MCF 10A (cell line): ENCODE results near the gene GGA3. TPM values are rescaled to one million over a fixed set of nuclear protein-coding genes. Genes with fewer than 3 reads are reported as not detected.

Experiments used
- BruUV-seq: library from RNA; stranded (reverse); fragments of 400-500 nt; replicated peaks from 2 replicates; lab custom pipeline; 2021; lab: Mats Ljungman, UMichigan
- CTCF ChIA-PET: fragments of 300-600 bp; sonication (Branson Sonifier 250); formaldehyde crosslinking; extraction: SDS; loops from one replicate; lab custom pipeline; 2021; ENCODE audit warnings: antibody characterized with exemption, inconsistent platforms; lab: Yijun Ruan, JAX
- POLR2A ChIA-PET: fragments of 300-600, 350-650 bp; sonication (Branson Sonifier 250); formaldehyde crosslinking; extraction: SDS; loops from one replicate; lab custom pipeline; 2020; ENCODE audit warnings: antibody characterized with exemption, inconsistent platforms; lab: Yijun Ruan, JAX
- DNase-seq: peaks from one replicate; pipeline ENCODE4 v3.0.0-alpha.2; 2018; ENCODE audit not compliant: unreplicated experiment
- H3K27ac Mint-ChIP-seq: one replicate; pipeline ENCODE4 v1.8.0; 2022; ENCODE audit warnings: mild to moderate bottlenecking, low read depth, mixed read lengths; ENCODE audit not compliant: unreplicated experiment
- H3K27me3 Mint-ChIP-seq: one replicate; pipeline ENCODE4 v1.8.0; 2022; ENCODE audit warnings: mixed read lengths; ENCODE audit not compliant: insufficient read depth, unreplicated experiment
- H3K36me3 Mint-ChIP-seq: one replicate; pipeline ENCODE4 v1.8.0; 2022; ENCODE audit warnings: mild to moderate bottlenecking, moderate library complexity, mixed read lengths; ENCODE audit not compliant: insufficient read depth, unreplicated experiment
- H3K4me1 Mint-ChIP-seq: one replicate; pipeline ENCODE4 v1.8.0; 2022; ENCODE audit warnings: mixed read lengths; ENCODE audit not compliant: insufficient read depth, unreplicated experiment
- H3K4me3 Mint-ChIP-seq: one replicate; pipeline ENCODE4 v1.8.0; 2022; ENCODE audit warnings: mild to moderate bottlenecking, moderate library complexity, mixed read lengths; ENCODE audit not compliant: unreplicated experiment
- H3K9me3 Mint-ChIP-seq: one replicate; pipeline ENCODE4 v1.8.0; 2022; ENCODE audit warnings: mixed read lengths; ENCODE audit not compliant: unreplicated experiment
- intact Hi-C: fragments of 100-400 bp; cut with micrococcal nuclease; formaldehyde crosslinking; loops from 2 replicates; pipeline ENCODE4 v1.14.1; 2022
- total RNA-seq: library from RNA; stranded (reverse); gene quantifications from 2 replicates; pipeline ENCODE4 v1.2.3, GENCODE V29; 2022
- TF ChIP-seq, protein P1 (sequence below): fragments of 200-600 bp; IDR thresholded peaks from one replicate; pipeline ENCODE4 v1.8.0; 2022; ENCODE audit warnings: antibody characterized with exemption, mild to moderate bottlenecking; ENCODE audit not compliant: unreplicated experiment

Gene GGA3
- total RNA-seq, 1 experiment from 2014 or later = 32.7 TPM

DNA sequence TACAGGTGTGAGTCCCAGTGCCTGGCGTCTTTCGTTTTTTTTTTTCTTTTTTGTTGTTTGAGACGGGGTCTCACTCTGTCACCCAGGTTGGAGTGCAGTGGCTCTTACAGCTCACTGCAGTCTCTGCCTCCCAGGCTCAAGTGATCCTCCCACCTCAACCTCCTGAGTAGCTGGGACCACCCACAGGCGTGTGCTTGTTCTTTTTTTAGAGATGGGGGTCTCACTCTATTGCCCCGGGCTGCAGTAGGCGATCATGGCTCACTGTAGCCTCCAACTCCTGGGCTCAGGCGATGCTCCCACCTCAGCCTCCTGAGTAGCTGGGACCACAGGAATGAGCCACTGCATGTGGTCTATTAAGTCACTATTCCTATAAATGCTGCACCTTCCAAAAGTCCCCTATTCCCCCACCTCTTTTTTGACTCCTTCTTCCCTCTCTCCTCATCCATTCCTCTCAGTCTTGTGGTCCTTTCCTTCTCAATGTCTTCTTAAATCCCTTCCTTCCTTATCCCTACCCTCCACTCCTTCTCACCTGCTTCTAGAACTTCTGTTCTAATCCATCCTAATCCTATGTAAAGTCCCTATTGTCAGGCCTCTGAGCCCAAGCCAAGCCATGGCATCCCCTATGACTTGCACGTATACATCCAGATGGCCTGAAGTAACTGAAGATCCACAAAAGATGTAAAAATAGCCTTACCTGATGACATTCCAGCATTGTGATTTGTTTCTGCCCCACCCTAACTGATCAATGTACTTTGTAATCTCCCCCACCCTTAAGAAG is 9.2 kb downstream of the GGA3 start:
- ChIA-PET CTCF (interaction anchor here (0.6 to 1.9 kb wide), 3 partner anchors 13 to 51 kb away, joined by 3 to 11 read pairs (median 4); no protein-coding TSS in a partner anchor), POLR2A (interaction anchor here (0.6 to 0.9 kb wide), 4 partner anchors 9 to 87 kb away, joined by 3 to 6 read pairs (median 4); partner anchors contain the start of genes GGA3, MIF4GD and MRPS7)
- TF ChIP-seq, protein P1, sequence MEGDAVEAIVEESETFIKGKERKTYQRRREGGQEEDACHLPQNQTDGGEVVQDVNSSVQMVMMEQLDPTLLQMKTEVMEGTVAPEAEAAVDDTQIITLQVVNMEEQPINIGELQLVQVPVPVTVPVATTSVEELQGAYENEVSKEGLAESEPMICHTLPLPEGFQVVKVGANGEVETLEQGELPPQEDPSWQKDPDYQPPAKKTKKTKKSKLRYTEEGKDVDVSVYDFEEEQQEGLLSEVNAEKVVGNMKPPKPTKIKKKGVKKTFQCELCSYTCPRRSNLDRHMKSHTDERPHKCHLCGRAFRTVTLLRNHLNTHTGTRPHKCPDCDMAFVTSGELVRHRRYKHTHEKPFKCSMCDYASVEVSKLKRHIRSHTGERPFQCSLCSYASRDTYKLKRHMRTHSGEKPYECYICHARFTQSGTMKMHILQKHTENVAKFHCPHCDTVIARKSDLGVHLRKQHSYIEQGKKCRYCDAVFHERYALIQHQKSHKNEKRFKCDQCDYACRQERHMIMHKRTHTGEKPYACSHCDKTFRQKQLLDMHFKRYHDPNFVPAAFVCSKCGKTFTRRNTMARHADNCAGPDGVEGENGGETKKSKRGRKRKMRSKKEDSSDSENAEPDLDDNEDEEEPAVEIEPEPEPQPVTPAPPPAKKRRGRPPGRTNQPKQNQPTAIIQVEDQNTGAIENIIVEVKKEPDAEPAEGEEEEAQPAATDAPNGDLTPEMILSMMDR = no peak
- no peaks in the 10 kb centered on the region for H3K27me3 Mint-ChIP-seq
- no TSS peak for BruUV-seq
- H3K9me3 Mint-ChIP-seq = no peaks in the 10 kb centered on the region
- peaks cover 33% of the 10 kb centered on the region for H3K36me3 Mint-ChIP-seq
- no peak for DNase-seq
- no peak overlapping the region for H3K4me3 Mint-ChIP-seq
- H3K4me1 Mint-ChIP-seq = peaks cover 44% of the 10 kb centered on the region
- intact Hi-C loops = no loop called here
- H3K27ac Mint-ChIP-seq = no peak overlapping the region

DNA sequence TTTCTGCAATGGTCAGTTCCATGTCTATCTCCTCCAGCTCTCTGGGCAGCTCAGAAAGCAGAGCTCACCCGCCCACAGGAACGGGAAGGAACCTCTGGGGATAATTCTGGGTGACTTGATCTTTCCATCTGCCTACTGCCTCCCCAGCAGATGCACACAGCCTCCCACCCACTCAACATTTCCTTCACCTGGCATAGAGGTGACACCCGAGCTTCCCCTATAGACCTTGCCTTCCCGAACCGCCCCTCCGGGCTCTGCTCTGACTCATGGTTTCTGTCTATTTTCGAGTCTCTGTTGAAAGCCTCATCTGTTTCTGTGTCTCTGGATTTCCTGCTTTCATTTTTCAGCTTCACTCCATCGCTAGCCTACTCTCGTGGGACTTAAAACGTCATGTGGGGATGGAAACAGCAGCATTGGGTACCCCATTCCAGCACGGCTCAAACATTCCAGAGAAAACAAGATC is 11.4 kb downstream of the GGA3 start:
- peak; percentile 81 for DNase-seq
- Mint-ChIP-seq H3K27me3 (no peaks in the 10 kb centered on the region), H3K27ac (peak overlapping the region; percentile 93), H3K9me3 (no peaks in the 10 kb centered on the region), H3K4me1 (peaks cover 22% of the 10 kb centered on the region), H3K36me3 (peaks cover 47% of the 10 kb centered on the region), H3K4me3 (no peak overlapping the region)
- no TSS peak for BruUV-seq
- CTCF ChIA-PET = interaction anchor here (0.7 to 1.9 kb wide), 4 partner anchors 10 to 22 kb away, joined by 3 to 11 read pairs (median 6); no protein-coding TSS in a partner anchor
- intact Hi-C loops = no loop called here
- POLR2A ChIA-PET = interaction anchor here (0.6 to 2.9 kb wide), 9 partner anchors 9 to 350 kb away, joined by 3 to 24 read pairs (median 3); partner anchors contain the start of genes GGA3, MIF4GD and MRPS7
- TF ChIP-seq, protein P1 = no peak

DNA sequence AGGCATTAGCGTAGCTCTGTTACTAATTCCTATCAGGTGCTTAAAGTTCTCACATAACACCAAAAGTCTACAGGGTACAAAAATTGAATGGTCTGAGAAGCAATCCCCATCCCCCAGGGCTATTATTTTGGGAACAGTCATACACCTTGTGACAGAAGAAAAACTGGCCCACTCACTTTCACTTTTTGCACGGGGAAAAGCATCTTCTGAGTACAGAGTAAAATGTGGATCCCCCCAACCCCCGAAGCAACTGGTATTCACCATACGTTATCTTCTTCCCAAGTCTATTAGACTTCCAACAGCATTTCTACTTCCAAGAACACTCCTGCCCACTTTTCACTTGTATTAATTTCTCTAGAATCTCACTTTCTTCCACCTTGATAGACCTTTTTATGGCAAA is 11.8 kb downstream of the GGA3 start:
- no peak for DNase-seq
- TF ChIP-seq, protein P1 = no peak
- intact Hi-C loops = no loop called here
- Mint-ChIP-seq H3K4me3 (no peak overlapping the region), H3K9me3 (no peaks in the 10 kb centered on the region), H3K27ac (peak overlapping the region; percentile 93), H3K27me3 (no peaks in the 10 kb centered on the region), H3K4me1 (peaks cover 22% of the 10 kb centered on the region), H3K36me3 (peaks cover 51% of the 10 kb centered on the region)
- no TSS peak for BruUV-seq
- CTCF ChIA-PET = interaction anchor here (1.2 to 1.6 kb wide), 2 partner anchors 10 to 11 kb away, joined by 3 to 9 read pairs; no protein-coding TSS in a partner anchor
- POLR2A ChIA-PET = interaction anchor here (0.6 to 2.9 kb wide), 10 partner anchors 9 to 1941 kb away, joined by 3 to 24 read pairs (median 3); partner anchors contain the start of genes GGA3, MIF4GD and MRPS7

DNA sequence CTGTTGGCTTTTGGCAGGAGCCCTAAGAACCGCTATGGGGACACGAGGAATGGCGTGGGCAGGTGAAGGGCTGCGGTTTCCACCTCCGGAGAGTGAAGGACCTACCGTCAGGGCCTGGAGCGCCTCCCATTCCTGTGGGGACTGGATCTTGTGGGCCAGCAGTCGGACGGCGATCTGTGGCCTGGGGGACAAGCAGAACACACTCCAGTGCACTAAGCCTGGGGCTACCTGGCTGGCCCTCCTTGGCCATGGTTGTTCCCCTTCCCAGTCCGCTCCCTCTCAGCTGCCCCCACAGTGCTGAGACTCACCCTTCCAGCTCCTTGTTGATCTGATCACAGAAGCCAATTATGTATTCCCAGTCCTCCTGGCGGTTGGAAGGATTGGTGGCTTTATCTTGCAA is 15.0 kb downstream of the GGA3 start:
- POLR2A ChIA-PET = interaction anchor here (0.6 to 1.2 kb wide), 2 partner anchors 10 to 15 kb away, joined by 3 to 4 read pairs; no protein-coding TSS in a partner anchor
- no TSS peak for BruUV-seq
- H3K4me3 Mint-ChIP-seq = no peak overlapping the region

More for the DNA sequence above, 15.0 kb downstream of the GGA3 start:
- Mint-ChIP-seq H3K27me3 (no peaks in the 10 kb centered on the region), H3K4me1 (peaks cover 10% of the 10 kb centered on the region), H3K27ac (no peak overlapping the region), H3K9me3 (no peaks in the 10 kb centered on the region), H3K36me3 (peaks cover 53% of the 10 kb centered on the region)
- intact Hi-C loops = no loop called here
- no peak for DNase-seq
- CTCF ChIA-PET = interaction anchor here (0.6 to 2.3 kb wide), 3 partner anchors 7 to 131 kb away, joined by 3 to 7 read pairs (median 5); no protein-coding TSS in a partner anchor
- TF ChIP-seq, protein P1 = no peak
